ENCODE measurements around the gene FXYD3.

The FXYD3 gene

DNA sequence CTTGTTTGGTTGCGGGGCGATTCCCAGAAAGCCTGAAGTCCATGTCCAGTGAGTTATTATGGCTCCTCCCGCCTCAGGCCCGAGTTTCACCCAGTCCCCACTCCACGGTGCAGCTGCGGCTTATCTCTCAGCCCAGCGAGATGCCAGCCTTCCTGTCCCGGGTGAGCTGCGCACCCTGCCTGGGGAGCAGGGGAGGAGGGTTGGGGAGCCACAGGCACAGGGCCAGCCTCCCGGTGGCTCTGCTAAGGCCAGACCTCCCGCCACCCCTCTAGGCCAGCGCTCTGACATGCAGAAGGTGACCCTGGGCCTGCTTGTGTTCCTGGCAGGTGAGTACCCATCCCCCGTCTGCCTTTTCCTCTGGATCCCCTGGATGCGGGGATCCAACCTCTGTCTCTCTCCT is 3.5 kb downstream of the FXYD3 start:
- H3K9me3 ChIP-seq (ENCODE audit: severe bottlenecking) = no peaks in the 10 kb centered on the region
- peaks cover 43% of the 10 kb centered on the region for H3K36me3 ChIP-seq (ENCODE audit: low read depth)
- H3K4me1 ChIP-seq (ENCODE audit: insufficient read depth, poor library complexity, severe bottlenecking) = peaks cover 46% of the 10 kb centered on the region
- peak overlapping the region; percentile 92 for H3K27ac ChIP-seq (ENCODE audit: poor library complexity, severe bottlenecking)
- TF ChIP-seq, protein P1, sequence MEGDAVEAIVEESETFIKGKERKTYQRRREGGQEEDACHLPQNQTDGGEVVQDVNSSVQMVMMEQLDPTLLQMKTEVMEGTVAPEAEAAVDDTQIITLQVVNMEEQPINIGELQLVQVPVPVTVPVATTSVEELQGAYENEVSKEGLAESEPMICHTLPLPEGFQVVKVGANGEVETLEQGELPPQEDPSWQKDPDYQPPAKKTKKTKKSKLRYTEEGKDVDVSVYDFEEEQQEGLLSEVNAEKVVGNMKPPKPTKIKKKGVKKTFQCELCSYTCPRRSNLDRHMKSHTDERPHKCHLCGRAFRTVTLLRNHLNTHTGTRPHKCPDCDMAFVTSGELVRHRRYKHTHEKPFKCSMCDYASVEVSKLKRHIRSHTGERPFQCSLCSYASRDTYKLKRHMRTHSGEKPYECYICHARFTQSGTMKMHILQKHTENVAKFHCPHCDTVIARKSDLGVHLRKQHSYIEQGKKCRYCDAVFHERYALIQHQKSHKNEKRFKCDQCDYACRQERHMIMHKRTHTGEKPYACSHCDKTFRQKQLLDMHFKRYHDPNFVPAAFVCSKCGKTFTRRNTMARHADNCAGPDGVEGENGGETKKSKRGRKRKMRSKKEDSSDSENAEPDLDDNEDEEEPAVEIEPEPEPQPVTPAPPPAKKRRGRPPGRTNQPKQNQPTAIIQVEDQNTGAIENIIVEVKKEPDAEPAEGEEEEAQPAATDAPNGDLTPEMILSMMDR (IDR thresholded peaks at IDR 0.05; ENCODE audit: poor library complexity, severe bottlenecking) = no peak
- DNase-seq (ENCODE audit: low spot score) = no peak
- ATAC-seq (ENCODE audit: low read depth) = no peak
- no peak overlapping the region for H3K4me3 ChIP-seq (ENCODE audit: severe bottlenecking)
- no peaks in the 10 kb centered on the region for H3K27me3 ChIP-seq (ENCODE audit: insufficient read depth, poor library complexity, severe bottlenecking)

DNA sequence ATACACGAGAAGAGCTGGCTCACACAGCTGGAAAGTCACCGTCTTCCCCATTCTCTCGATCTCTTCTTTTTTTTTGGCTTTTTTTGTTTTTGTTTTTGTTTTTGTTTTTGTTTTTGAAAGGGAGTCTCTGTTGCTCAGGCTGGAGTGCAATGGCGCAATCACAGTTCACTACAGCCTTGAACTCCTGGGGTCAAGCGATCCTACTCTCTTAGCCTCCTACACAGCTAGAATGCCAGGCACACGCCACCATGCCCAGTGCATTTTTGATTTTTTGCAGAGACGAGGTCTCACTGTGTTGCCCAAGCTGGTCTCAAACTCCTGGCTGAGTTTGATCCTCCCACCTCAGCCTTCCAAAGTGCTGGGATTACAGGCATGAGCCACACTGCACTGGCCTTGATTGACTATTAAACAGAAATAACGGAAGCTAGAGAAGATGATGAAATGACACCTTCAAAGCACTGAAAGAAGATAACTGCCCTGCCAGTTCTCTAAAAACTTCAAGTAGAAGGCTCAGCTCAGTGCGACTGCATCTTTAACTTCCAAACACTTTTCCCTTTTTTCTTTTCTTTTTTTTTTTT is 4.0 kb downstream of the FXYD3 start:
- DNase-seq (ENCODE audit: low spot score) (no peak), ATAC-seq (ENCODE audit: low read depth) (no peak)
- no peaks in the 10 kb centered on the region for H3K9me3 ChIP-seq (ENCODE audit: severe bottlenecking)
- no peaks in the 10 kb centered on the region for H3K27me3 ChIP-seq (ENCODE audit: insufficient read depth, poor library complexity, severe bottlenecking)
- TF ChIP-seq, protein P1 (IDR thresholded peaks at IDR 0.05; ENCODE audit: poor library complexity, severe bottlenecking) = no peak
- H3K36me3 ChIP-seq (ENCODE audit: low read depth) = peaks cover 43% of the 10 kb centered on the region
- peaks cover 51% of the 10 kb centered on the region for H3K4me1 ChIP-seq (ENCODE audit: insufficient read depth, poor library complexity, severe bottlenecking)
- H3K27ac ChIP-seq (ENCODE audit: poor library complexity, severe bottlenecking) = peak overlapping the region; percentile 92
- no peak overlapping the region for H3K4me3 ChIP-seq (ENCODE audit: severe bottlenecking)

DNA sequence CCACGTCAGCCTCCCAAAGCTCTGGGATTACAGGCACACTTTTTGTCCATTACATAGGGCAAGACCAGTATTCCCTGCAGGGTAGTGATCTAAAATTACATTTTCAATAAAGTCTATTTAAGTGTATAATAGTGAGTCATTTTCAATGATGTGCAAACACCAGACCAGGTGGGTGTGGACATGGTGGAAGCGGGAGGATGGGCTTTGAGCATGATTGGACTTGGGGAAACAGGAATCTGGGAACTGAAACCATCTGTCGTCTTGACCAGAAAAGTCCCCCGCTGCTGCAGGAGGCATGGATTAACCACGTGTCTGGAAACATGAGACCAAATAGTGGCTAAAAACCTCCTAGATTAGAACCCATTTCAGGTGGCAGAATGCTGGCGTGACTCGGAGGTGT is 4.9 kb downstream of the FXYD3 start:
- ATAC-seq (ENCODE audit: low read depth) = peak; percentile 60
- Histone ChIP-seq H3K4me1 (ENCODE audit: insufficient read depth, poor library complexity, severe bottlenecking) (peaks cover 54% of the 10 kb centered on the region), H3K9me3 (ENCODE audit: severe bottlenecking) (no peaks in the 10 kb centered on the region), H3K4me3 (ENCODE audit: severe bottlenecking) (no peak overlapping the region), H3K36me3 (ENCODE audit: low read depth) (peaks cover 43% of the 10 kb centered on the region), H3K27ac (ENCODE audit: poor library complexity, severe bottlenecking) (peak overlapping the region; percentile 92), H3K27me3 (ENCODE audit: insufficient read depth, poor library complexity, severe bottlenecking) (no peaks in the 10 kb centered on the region)
- DNase-seq (ENCODE audit: low spot score) = peak; percentile 91
- TF ChIP-seq, protein P1 (IDR thresholded peaks at IDR 0.05; ENCODE audit: poor library complexity, severe bottlenecking) = no peak

DNA sequence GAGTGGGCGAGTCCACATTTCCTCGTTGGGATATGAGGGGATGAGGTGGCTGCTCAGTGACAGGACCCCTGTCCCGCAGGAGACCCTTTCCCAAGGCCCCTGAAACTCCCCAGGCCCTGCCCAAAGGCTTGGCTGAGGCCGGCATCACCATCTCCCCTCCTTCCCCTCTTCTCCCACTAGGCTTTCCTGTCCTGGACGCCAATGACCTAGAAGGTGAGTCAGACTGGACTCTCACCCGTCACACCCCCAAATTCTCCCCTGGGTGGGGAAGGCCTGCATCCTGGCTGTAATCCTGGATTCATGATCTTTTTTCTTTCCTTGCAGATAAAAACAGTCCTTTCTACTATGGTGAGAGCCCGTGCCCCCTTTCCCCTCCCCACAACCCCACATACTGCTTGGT is 5.3 kb downstream of the FXYD3 start:
- TF ChIP-seq, protein P1 (IDR thresholded peaks at IDR 0.05; ENCODE audit: poor library complexity, severe bottlenecking) = no peak
- Histone ChIP-seq H3K4me3 (ENCODE audit: severe bottlenecking) (no peak overlapping the region), H3K36me3 (ENCODE audit: low read depth) (peaks cover 43% of the 10 kb centered on the region), H3K27ac (ENCODE audit: poor library complexity, severe bottlenecking) (peak overlapping the region; percentile 92), H3K9me3 (ENCODE audit: severe bottlenecking) (no peaks in the 10 kb centered on the region), H3K4me1 (ENCODE audit: insufficient read depth, poor library complexity, severe bottlenecking) (peaks cover 58% of the 10 kb centered on the region), H3K27me3 (ENCODE audit: insufficient read depth, poor library complexity, severe bottlenecking) (no peaks in the 10 kb centered on the region)
- no peak for ATAC-seq (ENCODE audit: low read depth)
- DNase-seq (ENCODE audit: low spot score) = no peak

Data from RWPE2 (cell line).